Aortic smooth muscle cell (primary cell): Measurements from ENCODE around the gene UCP1. TPM values are rescaled to one million over a fixed set of nuclear protein-coding genes. Genes with fewer than 3 reads are reported as not detected.

Source experiments
- total RNA-seq: library from RNA; depleted of rRNA; stranded (reverse); fragments of >200 nt; gene quantifications from 2 replicates; pipeline ENCODE4 v1.2.3, GENCODE V29; 2014

Gene UCP1
- total RNA-seq: not detected in 2 replicates

GRCh38 chr4:140568507-140569306 is at the start of gene UCP1:
TSS of gene UCP1 (minus strand) at chr4:140568961. CDS start at chr4:140568729, 232 bp downstream.

GRCh38 chr4:140523857-140524742 is 44.7 kb downstream of the UCP1 start, which contains the start of gene ELMOD2:
TSS of gene ELMOD2 (plus strand) at chr4:140524168. CDS start at chr4:140525429, 1,261 bp downstream.

Other genes with a start within 250 kb of the UCP1 start
- 40.7 and 41.7 TPM in 2 replicates for gene SCOC, start 195.3 kb downstream of the UCP1 start, total RNA-seq
- 0.26 and 0.81 TPM in 2 replicates for gene CLGN, start 141.3 kb downstream of the UCP1 start, total RNA-seq
- not detected in 2 replicates for gene MGAT4D, start 70.7 kb downstream of the UCP1 start, total RNA-seq
- gene ELMOD2, start 44.8 kb downstream of the UCP1 start, total RNA-seq: 24.1 and 26.7 TPM in 2 replicates
- gene TBC1D9, start 187.4 kb upstream of the UCP1 start, total RNA-seq: 32.0 and 36.4 TPM in 2 replicates